IMR-90 (cell line): ENCODE data around the gene GDI2. TPM values are rescaled to one million over a fixed set of nuclear protein-coding genes. Genes with fewer than 3 reads are reported as not detected.

Experiments used
- ATAC-seq: fragments of 200-7000 bp; cut with Tn5 transposase; 2 replicates; pipeline ENCODE4 v1.9.1; 2020; ENCODE audit warnings: low read depth, mild to moderate bottlenecking, moderate library complexity
- BruUV-seq: library from RNA; stranded (reverse); fragments of 400-500 nt; replicated peaks from 2 replicates; lab custom pipeline; 2021; lab: Mats Ljungman, UMichigan
- CTCF ChIA-PET: fragments of 300-600 bp; formaldehyde crosslinking; extraction: SDS; loops from one replicate; lab custom pipeline; 2021; ENCODE audit warnings: antibody characterized with exemption; lab: Yijun Ruan, JAX
- POLR2A ChIA-PET: fragments of 300-600 bp; sonication (Branson Sonifier 250); formaldehyde crosslinking; loops from one replicate; lab custom pipeline; 2022; ENCODE audit warnings: antibody characterized with exemption; ENCODE audit not compliant: unreplicated experiment; lab: Charles Lee
- DNase-seq: peaks from one replicate; pipeline ENCODE4 v3.0.0; 2013
- H2AFZ ChIP-seq: replicated peaks from 2 replicates; pipeline ENCODE3; 2013; ENCODE audit warnings: low read length, mild to moderate bottlenecking; ENCODE audit not compliant: poor library complexity
- H2AK5ac ChIP-seq: 2 replicates; pipeline ENCODE4 v1.6.1; 2013; ENCODE audit warnings: low read depth, low read length, inconsistent platforms
- H2AK9ac ChIP-seq: replicated peaks from 2 replicates; pipeline ENCODE3; 2013; ENCODE audit warnings: mild to moderate bottlenecking, low read depth, low read length, moderate library complexity; ENCODE audit not compliant: poor library complexity
- H2BK120ac ChIP-seq: 2 replicates; pipeline ENCODE4 v1.6.1; 2013; ENCODE audit warnings: low read depth, low read length, inconsistent platforms
- H2BK15ac ChIP-seq: 3 replicates; pipeline ENCODE4 v1.6.1; 2013; ENCODE audit warnings: low read depth, low read length, inconsistent platforms
- H2BK20ac ChIP-seq: 2 replicates; pipeline ENCODE4 v1.6.1; 2013; ENCODE audit warnings: low read depth, mild to moderate bottlenecking, inconsistent platforms, low read length, moderate library complexity
- H2BK5ac ChIP-seq: 2 replicates; pipeline ENCODE4 v1.6.1; 2013; ENCODE audit warnings: mild to moderate bottlenecking, low read depth, low read length, inconsistent platforms; ENCODE audit not compliant: poor library complexity, severe bottlenecking
- H3K14ac ChIP-seq: replicated peaks from 2 replicates; pipeline ENCODE4 v1.6.1; 2013; ENCODE audit warnings: low read depth, low read length, inconsistent platforms
- H3K18ac ChIP-seq: 2 replicates; pipeline ENCODE4 v1.6.1; 2013; ENCODE audit warnings: low read depth, low read length, control low read depth
- H3K23ac ChIP-seq: 2 replicates; pipeline ENCODE4 v1.6.1; 2013; ENCODE audit warnings: low read depth, low read length, inconsistent platforms
- H3K27ac ChIP-seq: 2 replicates; pipeline ENCODE4 v1.5.1; 2013; ENCODE audit warnings: mild to moderate bottlenecking, control low read depth, low read length; ENCODE audit not compliant: insufficient read depth
- H3K27me3 ChIP-seq: 2 replicates; pipeline ENCODE4 v1.6.1; 2013; ENCODE audit warnings: low read length; ENCODE audit not compliant: control insufficient read depth, insufficient read depth
- H3K36me3 ChIP-seq: 2 replicates; pipeline ENCODE4 v1.6.1; 2013; ENCODE audit warnings: low read length, mixed read lengths; ENCODE audit not compliant: control insufficient read depth, insufficient read depth
- H3K4ac ChIP-seq: 2 replicates; pipeline ENCODE4 v1.6.1; 2013; ENCODE audit warnings: low read depth, low read length, inconsistent platforms
- H3K4me1 ChIP-seq: 2 replicates; pipeline ENCODE4 v1.6.1; 2013; ENCODE audit warnings: low read length, mixed read lengths; ENCODE audit not compliant: control insufficient read depth, insufficient read depth
- H3K4me2 ChIP-seq: 2 replicates; pipeline ENCODE4 v1.6.1; 2013; ENCODE audit warnings: low read depth, mild to moderate bottlenecking, control low read depth, low read length, moderate library complexity
- H3K4me3 ChIP-seq: 2 replicates; pipeline ENCODE4 v1.5.1; 2013; ENCODE audit warnings: low read depth, mild to moderate bottlenecking, control low read depth, low read length, moderate library complexity; ENCODE audit not compliant: insufficient read depth
- H3K56ac ChIP-seq: 2 replicates; pipeline ENCODE4 v1.6.1; 2013; ENCODE audit warnings: low read length, inconsistent platforms; ENCODE audit not compliant: insufficient read depth; ENCODE audit errors: extremely low read depth
- H3K79me1 ChIP-seq, 2 experiments: 2 replicates each; pipeline ENCODE4 v1.6.1; 2013; ENCODE audit warnings: low read length in 2 of 2, inconsistent platforms in 1 of 2, low read depth in 1 of 2
- H3K9ac ChIP-seq: 2 replicates; pipeline ENCODE4 v1.6.1; 2013; ENCODE audit warnings: low read depth, low read length, control low read depth
- H3K9me1 ChIP-seq: 2 replicates; pipeline ENCODE4 v1.6.1; 2013; ENCODE audit warnings: low read length, inconsistent platforms; ENCODE audit not compliant: insufficient read depth
- H3K9me3 ChIP-seq: 2 replicates; pipeline ENCODE4 v1.6.1; 2013; ENCODE audit warnings: low read length; ENCODE audit not compliant: control insufficient read depth, insufficient read depth
- H4K20me1 ChIP-seq: 2 replicates; pipeline ENCODE4 v1.6.1; 2013; ENCODE audit warnings: low read length, inconsistent platforms; ENCODE audit not compliant: insufficient read depth
- H4K5ac ChIP-seq: 2 replicates; pipeline ENCODE4 v1.6.1; 2013; ENCODE audit warnings: mild to moderate bottlenecking, low read depth, low read length, control low read depth
- H4K8ac ChIP-seq, 2 experiments: 2 replicates each; pipeline ENCODE4 v1.6.1; 2013; ENCODE audit warnings: low read depth in 2 of 2, low read length in 2 of 2, control low read depth in 1 of 2, inconsistent platforms in 1 of 2
- H4K91ac ChIP-seq: 2 replicates; pipeline ENCODE4 v1.6.1; 2013; ENCODE audit warnings: low read depth, low read length, inconsistent platforms; ENCODE audit not compliant: insufficient read depth
- CEBPB ChIP-seq: IDR thresholded peaks from 2 replicates; pipeline ENCODE4 v1.6.1; 2012; ENCODE audit warnings: low read depth, low read length, improper control_type of control experiment
- CHD1 ChIP-seq: IDR thresholded peaks from 2 replicates; pipeline ENCODE4 v1.6.1; 2012; ENCODE audit warnings: low read depth, low read length, improper control_type of control experiment
- FOS ChIP-seq: fragments of 150-350 bp; IDR thresholded peaks from 2 replicates; pipeline ENCODE4 v1.6.1; 2016; ENCODE audit warnings: low read depth, low read length
- MAFK ChIP-seq: IDR thresholded peaks from 2 replicates; pipeline ENCODE4 v1.6.1; 2012; ENCODE audit warnings: low read depth, low read length, improper control_type of control experiment
- MXI1 ChIP-seq: IDR thresholded peaks from 2 replicates; pipeline ENCODE4 v1.6.1; 2012; ENCODE audit warnings: low read depth, mild to moderate bottlenecking, low read length, moderate library complexity, borderline replicate concordance
- NFE2L2 ChIP-seq: fragments of 150-350 bp; IDR thresholded peaks from 2 replicates; pipeline ENCODE4 v1.6.1; 2016; ENCODE audit warnings: low read depth, mild to moderate bottlenecking, low read length
- POLR2A ChIP-seq: IDR thresholded peaks from 2 replicates; pipeline ENCODE4 v1.6.1; 2012; ENCODE audit warnings: mild to moderate bottlenecking, low read depth, low read length
- RAD21 ChIP-seq: IDR thresholded peaks from 2 replicates; pipeline ENCODE4 v1.6.1; 2012; ENCODE audit warnings: low read length, improper control_type of control experiment
- RCOR1 ChIP-seq: IDR thresholded peaks from 2 replicates; pipeline ENCODE4 v1.6.1; 2012; ENCODE audit warnings: mild to moderate bottlenecking, low read length, improper control_type of control experiment; ENCODE audit not compliant: insufficient replicate concordance
- RFX5 ChIP-seq: IDR thresholded peaks from 2 replicates; pipeline ENCODE4 v1.8.0; 2012; ENCODE audit warnings: low read depth, mild to moderate bottlenecking, low read length, moderate library complexity
- SMC3 ChIP-seq: fragments of 150-350 bp; IDR thresholded peaks from 2 replicates; pipeline ENCODE4 v1.6.1; 2016; ENCODE audit warnings: low read depth, mild to moderate bottlenecking, antibody characterized with exemption, low read length, moderate library complexity
- WGBS, 2 experiments: methylation state at CpG; one replicate each; pipeline versions ENCODE4 v1.1.5 to v1.1.7; 2013; ENCODE audit warnings: missing lambda C conversion rate in 2 of 2; ENCODE audit not compliant: insufficient read length in 1 of 2; ENCODE audit errors: extremely low coverage in 2 of 2; 5-methylcytosine and 5-hydroxymethylcytosine counted together
- dilution Hi-C: fragments of 300-500 bp; cut with HindIII; formaldehyde crosslinking; loops from one replicate; pipeline ENCODE4 v1.14.3; 2018; ENCODE audit warnings: low sequenced_read_pairs; ENCODE audit not compliant: unreplicated experiment
- in situ Hi-C: fragments of 300-500 bp; cut with MboI; formaldehyde crosslinking; loops from 3 replicates; pipeline ENCODE4 v1.14.3; 2019; ENCODE audit warnings: low sequenced_read_pairs, inconsistent platforms, mixed read lengths
- intact Hi-C: fragments of 100-400 bp; cut with micrococcal nuclease; formaldehyde crosslinking; loops from 2 replicates; pipeline ENCODE4 v1.10.0; 2022
- polyA plus RNA-seq, 3 experiments: library from polyadenylated mRNA; depleted of rRNA; stranded (reverse); fragments of >200 nt; gene quantifications; 2 replicates each; pipeline ENCODE4 v1.2.3, GENCODE V29; 2012; ENCODE audit warnings: low replicate concordance in 1 of 3
- total RNA-seq: library from RNA; depleted of rRNA; stranded (reverse); fragments of >200 nt; gene quantifications from 2 replicates; pipeline ENCODE4 v1.2.3, GENCODE V29; 2012
- TF ChIP-seq, protein P1 (sequence below): conservative IDR thresholded peaks from 2 replicates; pipeline ENCODE4 v1.5.1; 2012; ENCODE audit warnings: mild to moderate bottlenecking, low read depth, low read length, improper control_type of control experiment
- TF ChIP-seq, protein P2 (sequence below): fragments of 150-350 bp; IDR thresholded peaks from 2 replicates; pipeline ENCODE4 v1.6.1; 2017; ENCODE audit warnings: mild to moderate bottlenecking, antibody characterized with exemption, low read length, low read depth

GDI2 gene
- total and polyA plus RNA-seq, 2 of the 4 experiments (the other 2 are of a cell fraction), result 171 to 396 TPM

DNA sequence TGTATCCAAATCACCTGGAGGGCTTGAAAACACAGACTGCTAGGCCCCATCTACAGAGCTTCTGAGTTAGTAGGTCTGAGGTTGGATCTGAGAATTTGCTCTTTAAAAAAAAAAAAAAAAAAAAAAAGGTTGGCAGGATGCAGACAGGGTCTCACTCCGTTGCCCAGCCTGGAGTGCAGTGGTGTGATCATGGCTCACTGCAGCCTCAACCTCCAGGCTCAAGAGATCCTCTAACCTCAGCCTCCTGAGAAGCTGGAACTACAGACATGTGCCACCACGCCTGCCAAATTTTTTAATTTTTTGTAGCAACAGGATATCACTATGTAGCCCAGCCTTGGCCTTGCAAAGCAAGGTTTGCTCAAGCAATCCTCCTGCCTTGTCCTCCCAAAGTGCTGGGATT lies 8.0 kb downstream of the GDI2 start:
- H3K4me3 ChIP-seq, result no peak overlapping the region
- no peak overlapping the region for H2AK5ac ChIP-seq
- peaks cover 5% of the 10 kb centered on the region for H3K4me1 ChIP-seq
- peaks cover 94% of the 10 kb centered on the region for H4K20me1 ChIP-seq
- ATAC-seq, result no peak
- H3K23ac ChIP-seq, result no peak overlapping the region
- no peak overlapping the region for H4K91ac ChIP-seq
- no CpG with 5 or more reads among the region's 2 CpGs for WGBS, 2 experiments
- H3K79me1 ChIP-seq, result peaks cover 0 to 34% of the 10 kb centered on the region in 2 experiments; a peak in 3 of 4 replicates
- no peaks in the 10 kb centered on the region for H3K27me3 ChIP-seq
- no peak overlapping the region for H3K9ac ChIP-seq
- H4K5ac ChIP-seq, result no peak overlapping the region
- H2BK20ac ChIP-seq, result no peak overlapping the region
- no peak for DNase-seq
- CTCF ChIA-PET, result interaction anchor here (1.8 kb wide), 1 partner anchor 69 kb away, joined by 4 read pairs; no protein-coding TSS in a partner anchor
- no peak overlapping the region for H3K4me2 ChIP-seq
- dilution Hi-C loops, result no loop called here
- no peak overlapping the region for H3K27ac ChIP-seq
- intact Hi-C loops, result no loop called here
- H3K18ac ChIP-seq, result no peak overlapping the region
- no TSS peak for BruUV-seq
- H3K14ac ChIP-seq, result no peak overlapping the region
- no peak overlapping the region for H2BK5ac ChIP-seq
- H2AK9ac ChIP-seq, result no peak overlapping the region
- H3K4ac ChIP-seq, result no peak overlapping the region
- TF ChIP-seq, protein P1, sequence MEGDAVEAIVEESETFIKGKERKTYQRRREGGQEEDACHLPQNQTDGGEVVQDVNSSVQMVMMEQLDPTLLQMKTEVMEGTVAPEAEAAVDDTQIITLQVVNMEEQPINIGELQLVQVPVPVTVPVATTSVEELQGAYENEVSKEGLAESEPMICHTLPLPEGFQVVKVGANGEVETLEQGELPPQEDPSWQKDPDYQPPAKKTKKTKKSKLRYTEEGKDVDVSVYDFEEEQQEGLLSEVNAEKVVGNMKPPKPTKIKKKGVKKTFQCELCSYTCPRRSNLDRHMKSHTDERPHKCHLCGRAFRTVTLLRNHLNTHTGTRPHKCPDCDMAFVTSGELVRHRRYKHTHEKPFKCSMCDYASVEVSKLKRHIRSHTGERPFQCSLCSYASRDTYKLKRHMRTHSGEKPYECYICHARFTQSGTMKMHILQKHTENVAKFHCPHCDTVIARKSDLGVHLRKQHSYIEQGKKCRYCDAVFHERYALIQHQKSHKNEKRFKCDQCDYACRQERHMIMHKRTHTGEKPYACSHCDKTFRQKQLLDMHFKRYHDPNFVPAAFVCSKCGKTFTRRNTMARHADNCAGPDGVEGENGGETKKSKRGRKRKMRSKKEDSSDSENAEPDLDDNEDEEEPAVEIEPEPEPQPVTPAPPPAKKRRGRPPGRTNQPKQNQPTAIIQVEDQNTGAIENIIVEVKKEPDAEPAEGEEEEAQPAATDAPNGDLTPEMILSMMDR, result no peak
- TF ChIP-seq MXI1, result no peak
- no peak for TF ChIP-seq RCOR1
- TF ChIP-seq RFX5, result no peak
- TF ChIP-seq CEBPB, result no peak
- no peak for TF ChIP-seq FOS
- no peak for TF ChIP-seq CHD1
- TF ChIP-seq MAFK, result no peak
- TF ChIP-seq, protein P2, sequence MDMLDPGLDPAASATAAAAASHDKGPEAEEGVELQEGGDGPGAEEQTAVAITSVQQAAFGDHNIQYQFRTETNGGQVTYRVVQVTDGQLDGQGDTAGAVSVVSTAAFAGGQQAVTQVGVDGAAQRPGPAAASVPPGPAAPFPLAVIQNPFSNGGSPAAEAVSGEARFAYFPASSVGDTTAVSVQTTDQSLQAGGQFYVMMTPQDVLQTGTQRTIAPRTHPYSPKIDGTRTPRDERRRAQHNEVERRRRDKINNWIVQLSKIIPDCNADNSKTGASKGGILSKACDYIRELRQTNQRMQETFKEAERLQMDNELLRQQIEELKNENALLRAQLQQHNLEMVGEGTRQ, result no peak
- no peak for TF ChIP-seq RAD21
- TF ChIP-seq NFE2L2, result no peak
- no peak for TF ChIP-seq SMC3
- TF ChIP-seq POLR2A, result no peak
- no peaks in the 10 kb centered on the region for H3K9me3 ChIP-seq
- no peak overlapping the region for H4K8ac ChIP-seq
- H2BK120ac ChIP-seq, result no peak overlapping the region
- peaks cover 3% of the 10 kb centered on the region; the same call in 1 of the 2 replicates for H3K9me1 ChIP-seq
- H3K36me3 ChIP-seq, result peaks cover 6% of the 10 kb centered on the region
- no peak overlapping the region for H2BK15ac ChIP-seq
- H3K56ac ChIP-seq, result no peak overlapping the region
- H2AFZ ChIP-seq, result no peak overlapping the region
- POLR2A ChIA-PET, result no interaction called here
- in situ Hi-C loops, result no loop called here
